HCT116 (cell line): Measurements from ENCODE around the gene CLEC16A. TPM values are rescaled to one million over a fixed set of nuclear protein-coding genes. Genes with fewer than 3 reads are reported as not detected.

ENCODE experiments used
- ATAC-seq: fragments of 200-7000 bp; cut with Tn5 transposase; 2 replicates; pipeline ENCODE4 v1.9.1; 2020; ENCODE audit warnings: mild to moderate bottlenecking, moderate library complexity
- BruUV-seq: library from RNA; stranded (reverse); fragments of 400-500 nt; replicated peaks from 2 replicates; lab custom pipeline; 2021; lab: Mats Ljungman, UMichigan
- CTCF ChIA-PET: fragments of 300-600 bp; sonication (Branson Sonifier 250); formaldehyde crosslinking; loops from one replicate; lab custom pipeline; 2021; ENCODE audit warnings: antibody characterized with exemption; lab: Charles Lee
- POLR2A ChIA-PET: fragments of 300-600, 350-600 bp; sonication (Branson Sonifier 250); formaldehyde crosslinking; loops from one replicate; lab custom pipeline; 2021; ENCODE audit warnings: antibody characterized with exemption; lab: Charles Lee
- RAD21 ChIA-PET, 2 experiments: fragments of 300-600 bp; sonication (Branson Sonifier 250); formaldehyde crosslinking; loops; one replicate each; lab custom pipeline; 2023; ENCODE audit warnings: low total read pairs in 2 of 2; ENCODE audit not compliant: uncharacterized antibody in 2 of 2, unreplicated experiment in 2 of 2, low non-redundant PET in 1 of 2; lab: Charles Lee
- DNase-seq: peaks from one replicate; pipeline ENCODE4 v3.0.0-alpha.2; 2010; ENCODE audit warnings: low read depth, low spot score
- H2AFZ ChIP-seq: fragments of 200-600 bp; shearing (Covaris generic), sonication (generic); 2 replicates; pipeline ENCODE4 v1.6.1; 2017; ENCODE audit warnings: low read depth, mixed run types, mixed read lengths, antibody characterized with exemption, low read length; ENCODE audit not compliant: poor library complexity, severe bottlenecking
- H3K27ac ChIP-seq: 2 replicates; pipeline ENCODE4 v1.5.1; 2012; ENCODE audit warnings: low read depth, low read length
- H3K27me3 ChIP-seq: fragments of 200-600 bp; sonication (generic); 2 replicates; pipeline ENCODE4 v1.6.1; 2016; ENCODE audit warnings: mixed run types, low read length, mixed read lengths; ENCODE audit not compliant: insufficient read depth
- H3K36me3 ChIP-seq, 2 experiments: fragments of 200-500 bp in 1 of 2; fragments of 200-600 bp in 1 of 2; sonication (Bioruptor generic) in 1 of 2; sonication (generic) in 1 of 2; 2 replicates each; pipeline versions ENCODE4 v1.5.1 to v1.6.1; 2014 to 2016; ENCODE audit warnings: low read length in 2 of 2, inconsistent platforms in 1 of 2, mixed read lengths in 1 of 2, mixed run types in 1 of 2; ENCODE audit not compliant: insufficient read depth in 2 of 2, control insufficient read depth in 1 of 2
- H3K4me1 ChIP-seq, 2 experiments: fragments of 200-600 bp in 1 of 2; sonication (generic) in 1 of 2; 2 replicates each; pipeline versions ENCODE4 v1.5.1 to v1.6.1; 2012 to 2017; ENCODE audit warnings: low read length in 2 of 2, inconsistent platforms in 1 of 2, mild to moderate bottlenecking in 1 of 2, mixed read lengths in 1 of 2, mixed run types in 1 of 2, moderate library complexity in 1 of 2; ENCODE audit not compliant: insufficient read depth in 2 of 2, control insufficient read depth in 1 of 2
- H3K4me2 ChIP-seq: fragments of 200-600 bp; sonication (generic); 2 replicates; pipeline ENCODE4 v1.6.1; 2017; ENCODE audit warnings: mixed run types, low read length, mixed read lengths
- H3K4me3 ChIP-seq, 2 experiments: fragments of 200-600 bp in 1 of 2; sonication (generic) in 1 of 2; replicated peaks in 1 of 2; 2 replicates each; pipeline ENCODE4 v1.5.1; 2011 to 2016; ENCODE audit warnings: low read length in 2 of 2, control low read depth in 1 of 2, low read depth in 1 of 2, mild to moderate bottlenecking in 1 of 2, mixed read lengths in 1 of 2, mixed run types in 1 of 2
- H3K79me2 ChIP-seq: fragments of 200-600 bp; sonication (generic); 2 replicates; pipeline ENCODE4 v1.6.1; 2017; ENCODE audit warnings: mild to moderate bottlenecking, mixed run types, low read length, moderate library complexity, mixed read lengths; ENCODE audit not compliant: insufficient read depth
- H3K9ac ChIP-seq: fragments of 200-600 bp; sonication (generic); 2 replicates; pipeline ENCODE4 v1.6.1; 2016; ENCODE audit warnings: low read length, mixed read lengths
- H3K9me2 ChIP-seq: fragments of 200-600 bp; sonication (generic), shearing (Covaris generic); 2 replicates; pipeline ENCODE4 v1.6.1; 2017; ENCODE audit warnings: mixed run types, mild to moderate bottlenecking, moderate library complexity; ENCODE audit not compliant: insufficient read depth
- H3K9me3 ChIP-seq, 2 experiments: fragments of 200-500 bp in 1 of 2; fragments of 200-600 bp in 1 of 2; sonication (Bioruptor generic) in 1 of 2; sonication (generic) in 1 of 2; 2 replicates each; pipeline ENCODE4 v1.6.1; 2014 to 2017; ENCODE audit warnings: low read length in 2 of 2, mixed read lengths in 2 of 2, inconsistent platforms in 1 of 2, low read depth in 1 of 2, mild to moderate bottlenecking in 1 of 2, mixed run types in 1 of 2, moderate library complexity in 1 of 2; ENCODE audit not compliant: control insufficient read depth in 1 of 2, insufficient read depth in 1 of 2
- H4K20me1 ChIP-seq: fragments of 200-600 bp; sonication (generic), shearing (Covaris generic); 2 replicates; pipeline ENCODE4 v1.6.1; 2017; ENCODE audit warnings: mixed run types, mild to moderate bottlenecking, moderate library complexity; ENCODE audit not compliant: insufficient read depth
- EGR1 ChIP-seq: IDR thresholded peaks from 2 replicates; pipeline ENCODE4 v1.6.1; 2012; ENCODE audit warnings: low read depth
- EZH2 ChIP-seq: fragments of 200-600 bp; sonication (generic); IDR thresholded peaks from 2 replicates; pipeline ENCODE4 v1.6.1; 2017; ENCODE audit warnings: antibody characterized with exemption, mixed run types
- EZH2phosphoT487 ChIP-seq: fragments of 200-600 bp; IDR thresholded peaks from 2 replicates; pipeline ENCODE4 v1.6.1; 2018; ENCODE audit warnings: antibody characterized with exemption, borderline replicate concordance
- POLR2A ChIP-seq: IDR thresholded peaks from 2 replicates; pipeline ENCODE4 v1.7.0; 2011; ENCODE audit warnings: borderline replicate concordance; ENCODE audit not compliant: insufficient read depth, insufficient read length; ENCODE audit errors: extremely low read depth
- RAD21 ChIP-seq: IDR thresholded peaks from 2 replicates; pipeline ENCODE4 v1.6.1; 2012; ENCODE audit warnings: low read depth, mild to moderate bottlenecking
- SIN3A ChIP-seq: IDR thresholded peaks from 2 replicates; pipeline ENCODE4 v1.6.1; 2012; ENCODE audit warnings: low read depth
- SRF ChIP-seq: IDR thresholded peaks from 2 replicates; pipeline ENCODE4 v1.6.1; 2012; ENCODE audit warnings: low read depth
- ZBTB33 ChIP-seq: IDR thresholded peaks from 2 replicates; pipeline ENCODE4 v1.6.1; 2011; ENCODE audit warnings: mild to moderate bottlenecking, low read length, moderate library complexity; ENCODE audit not compliant: insufficient replicate concordance; ENCODE audit errors: extremely low read depth
- intact Hi-C: fragments of 100-400 bp; cut with micrococcal nuclease; formaldehyde crosslinking; loops from 2 replicates; pipeline ENCODE4 v1.10.0; 2022
- total RNA-seq: library from RNA; stranded (reverse); gene quantifications from one replicate; pipeline ENCODE4 v1.2.1, GENCODE V29; 2021; ENCODE audit not compliant: unreplicated experiment

CLEC16A gene
- total RNA-seq, 1 experiment from 2014 or later = 18.0 TPM

GRCh38 chr16:10940501-10941079 lies 3.8 kb upstream of the CLEC16A start:
- no peaks in the 10 kb centered on the region for H3K9me3 ChIP-seq
- POLR2A ChIA-PET = interaction anchor here (0.6 kb wide), 1 partner anchor 1794 kb away, joined by 8 read pairs; no protein-coding TSS in a partner anchor
- CTCF ChIA-PET = no interaction called here
- peak overlapping the region; percentile 71 to 84 for H3K4me3 ChIP-seq
- intact Hi-C loops = no loop called here
- peak overlapping the region; percentile 80 for H3K9ac ChIP-seq
- H3K27me3 ChIP-seq = no peaks in the 10 kb centered on the region
- ATAC-seq (no peak), DNase-seq (no peak)
- TSS peak; percentile 50 for BruUV-seq
- peaks cover 20 to 31% of the 10 kb centered on the region in 2 experiments for H3K4me1 ChIP-seq
- H3K27ac ChIP-seq = no peak overlapping the region; the same call in 1 of the 2 replicates
- H4K20me1 ChIP-seq = 0 out of 2 replicates have a peak, but pooled peaks cover 6% of the 10 kb centered on the region
- RAD21 ChIA-PET = interaction anchor here in 1 of 2 experiments (0.6 kb wide), 1 partner anchor 757 kb away, joined by 4 read pairs; no protein-coding TSS in a partner anchor
- no peak for TF ChIP-seq ZBTB33
- no peak for TF ChIP-seq EZH2phosphoT487
- no peak for TF ChIP-seq SIN3A
- TF ChIP-seq SRF = no peak
- TF ChIP-seq EGR1 = no peak
- TF ChIP-seq EZH2 = no peak
- TF ChIP-seq POLR2A = no peak
- TF ChIP-seq RAD21 = no peak
- H2AFZ ChIP-seq = no peak overlapping the region
- peaks cover 9 to 35% of the 10 kb centered on the region in 2 experiments; a peak in 2 of 4 replicates for H3K36me3 ChIP-seq
- peaks cover 72% of the 10 kb centered on the region for H3K79me2 ChIP-seq
- H3K9me2 ChIP-seq = no peaks in the 10 kb centered on the region
- H3K4me2 ChIP-seq = peak overlapping the region; percentile 94
